Testis (tissue), 3 donors: ENCODE measurements around the gene PDP2. TPM values are rescaled to one million over a fixed set of nuclear protein-coding genes. Genes with fewer than 3 reads are reported as not detected.

Experiments used
- DNase-seq: peaks from one replicate; pipeline ENCODE4 v3.0.0-alpha.2; 2019
- H3K27ac ChIP-seq, 2 donors: fragments of 200-600 bp; sonication (generic); one replicate each; pipeline ENCODE4 v1.5.1; 2019
- H3K27me3 ChIP-seq: fragments of 200-600 bp; sonication (generic); one replicate; pipeline ENCODE4 v1.5.1; 2019
- H3K36me3 ChIP-seq: fragments of 200-600 bp; sonication (generic); one replicate; pipeline ENCODE4 v1.5.1; 2017; ENCODE audit warnings: low read depth; ENCODE audit errors: missing control alignments
- H3K4me1 ChIP-seq: fragments of 200-600 bp; sonication (generic); one replicate; pipeline ENCODE4 v1.5.1; 2019
- H3K4me3 ChIP-seq, 2 donors: fragments of 200-600 bp; sonication (generic); one replicate each; pipeline ENCODE4 v1.5.1; 2017 to 2019
- H3K9me3 ChIP-seq: fragments of 200-600 bp; sonication (generic); one replicate; pipeline ENCODE4 v1.5.1; 2017
- POLR2A ChIP-seq: fragments of 450-650 bp; IDR thresholded peaks from one replicate; pipeline ENCODE4 v1.6.1; 2017; ENCODE audit warnings: antibody characterized with exemption, mild to moderate bottlenecking, moderate library complexity
- WGBS, 2 donors: methylation state at CpG; one replicate each; pipeline ENCODE4 v1.1.5; 2018; 5-methylcytosine and 5-hydroxymethylcytosine counted together
- intact Hi-C: fragments of 100-400 bp; cut with DNase I; formaldehyde crosslinking; loops from one replicate; pipeline ENCODE4 v1.15.1; 2023; ENCODE audit warnings: low total_unique reads
- polyA plus RNA-seq: library from polyadenylated mRNA; stranded (reverse); fragments of 350-450 nt; fragmentation: Illumina TruSeq; extraction: RNeasy Lipid Tissue Mini Kit (QIAGEN cat#74804); gene quantifications from one replicate; pipeline ENCODE4 v1.2.3, GENCODE V29; 2014; ENCODE audit warnings: low read depth, low replicate concordance; ENCODE audit not compliant: insufficient read depth
- total RNA-seq, 2 donors: library from RNA; depleted of rRNA; stranded (reverse); fragments of >200 nt; gene quantifications; one replicate each; pipeline ENCODE4 v1.2.3, GENCODE V29; 2016
- TF ChIP-seq, protein P1 (sequence below), 3 experiments: fragments of 450-650 bp in 2 of 3; fragments of 200-600 bp in 1 of 3; sonication (generic) in 1 of 3; IDR thresholded peaks; one replicate each; pipeline ENCODE4 v1.5.1; 2016 to 2019; ENCODE audit warnings: antibody characterized with exemption in 3 of 3, mild to moderate bottlenecking in 2 of 3, moderate library complexity in 1 of 3

Gene PDP2
- total and polyA plus RNA-seq, 3 donors from 2014 or later = 14.0 to 23.9 (median 22.9) TPM

DNA sequence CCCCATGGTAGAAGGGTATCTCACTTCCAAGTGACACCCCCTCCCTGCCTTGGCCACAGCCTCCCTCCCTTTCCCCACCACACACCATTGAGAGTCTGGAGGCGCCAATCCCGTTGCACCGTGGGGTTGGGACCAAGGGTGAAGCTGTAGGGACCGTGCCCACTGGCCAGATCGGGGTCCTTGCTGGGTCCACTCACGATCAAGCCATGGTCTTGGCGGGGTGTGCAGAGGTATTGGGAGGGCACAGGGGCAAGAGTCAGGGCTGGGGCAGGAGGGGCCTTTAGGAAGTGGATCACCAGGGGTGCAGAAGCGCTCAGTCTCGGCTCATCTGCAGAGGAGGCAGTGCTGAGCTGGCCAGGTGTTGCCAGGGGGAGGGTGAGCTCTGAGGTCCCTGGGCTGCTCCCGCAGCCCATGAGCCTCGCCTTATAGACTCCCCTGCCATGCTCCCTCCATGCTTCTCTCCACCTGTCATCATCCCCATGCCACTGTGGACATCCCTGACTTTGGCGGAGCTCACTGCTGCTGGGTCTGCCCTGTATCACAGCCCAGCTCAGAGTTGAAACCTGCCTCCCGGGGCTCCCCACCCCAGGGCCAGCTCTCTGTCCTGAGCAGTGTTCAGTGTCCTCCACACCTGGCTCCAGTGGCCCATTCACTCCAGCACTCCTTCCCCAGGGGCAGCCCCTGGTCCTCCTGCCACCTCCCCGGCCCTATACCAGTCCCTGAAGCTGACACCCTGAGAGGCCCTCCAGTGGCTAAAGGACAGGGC lies 30.0 kb downstream of the PDP2 start:
- intact Hi-C loops = no loop called here
- no peak overlapping the region for H3K27ac ChIP-seq
- TF ChIP-seq POLR2A = no peak
- TF ChIP-seq, protein P1, sequence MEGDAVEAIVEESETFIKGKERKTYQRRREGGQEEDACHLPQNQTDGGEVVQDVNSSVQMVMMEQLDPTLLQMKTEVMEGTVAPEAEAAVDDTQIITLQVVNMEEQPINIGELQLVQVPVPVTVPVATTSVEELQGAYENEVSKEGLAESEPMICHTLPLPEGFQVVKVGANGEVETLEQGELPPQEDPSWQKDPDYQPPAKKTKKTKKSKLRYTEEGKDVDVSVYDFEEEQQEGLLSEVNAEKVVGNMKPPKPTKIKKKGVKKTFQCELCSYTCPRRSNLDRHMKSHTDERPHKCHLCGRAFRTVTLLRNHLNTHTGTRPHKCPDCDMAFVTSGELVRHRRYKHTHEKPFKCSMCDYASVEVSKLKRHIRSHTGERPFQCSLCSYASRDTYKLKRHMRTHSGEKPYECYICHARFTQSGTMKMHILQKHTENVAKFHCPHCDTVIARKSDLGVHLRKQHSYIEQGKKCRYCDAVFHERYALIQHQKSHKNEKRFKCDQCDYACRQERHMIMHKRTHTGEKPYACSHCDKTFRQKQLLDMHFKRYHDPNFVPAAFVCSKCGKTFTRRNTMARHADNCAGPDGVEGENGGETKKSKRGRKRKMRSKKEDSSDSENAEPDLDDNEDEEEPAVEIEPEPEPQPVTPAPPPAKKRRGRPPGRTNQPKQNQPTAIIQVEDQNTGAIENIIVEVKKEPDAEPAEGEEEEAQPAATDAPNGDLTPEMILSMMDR (IDR thresholded peaks at IDR 0.05) = no peak
- H3K4me1 ChIP-seq = peaks cover 14% of the 10 kb centered on the region
- DNase-seq = no peak
- no peak overlapping the region for H3K4me3 ChIP-seq
- no peaks in the 10 kb centered on the region for H3K36me3 ChIP-seq
- no peaks in the 10 kb centered on the region for H3K9me3 ChIP-seq
- WGBS, 2 donors = 88 to 94% methylated on average over 3 to 12 of the region's 14 CpGs
- H3K27me3 ChIP-seq = no peaks in the 10 kb centered on the region

DNA sequence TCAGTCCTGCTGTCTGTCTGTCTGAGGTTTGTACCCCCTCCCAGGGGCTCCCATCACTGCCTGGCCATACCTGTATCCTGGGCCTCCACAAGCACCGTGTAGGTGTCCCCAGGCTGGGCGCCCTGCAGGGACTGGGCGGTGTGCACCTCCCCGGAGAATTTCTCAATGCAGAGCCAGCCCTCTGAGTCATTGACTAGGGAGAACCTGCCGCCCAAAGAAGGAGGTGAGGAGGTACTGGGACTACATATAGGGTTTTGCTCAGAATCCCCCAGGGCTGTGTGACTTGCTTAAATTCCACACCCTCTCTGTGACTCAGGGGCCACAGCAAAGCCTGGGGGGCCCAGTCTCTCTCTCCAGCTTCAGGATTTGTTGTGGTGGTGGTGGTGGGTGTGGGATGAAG lies 30.8 kb downstream of the PDP2 start:
- WGBS, 2 donors = 80 to 84% methylated on average over 1 to 5 of the region's 5 CpGs
- TF ChIP-seq, protein P1 (IDR thresholded peaks at IDR 0.05) = no peak
- TF ChIP-seq POLR2A = no peak
- H3K27ac ChIP-seq = no peak overlapping the region
- no peaks in the 10 kb centered on the region for H3K27me3 ChIP-seq
- DNase-seq = no peak
- H3K36me3 ChIP-seq = no peaks in the 10 kb centered on the region
- intact Hi-C loops = no loop called here
- H3K9me3 ChIP-seq = no peaks in the 10 kb centered on the region
- H3K4me1 ChIP-seq = peaks cover 6% of the 10 kb centered on the region
- no peak overlapping the region for H3K4me3 ChIP-seq

DNA sequence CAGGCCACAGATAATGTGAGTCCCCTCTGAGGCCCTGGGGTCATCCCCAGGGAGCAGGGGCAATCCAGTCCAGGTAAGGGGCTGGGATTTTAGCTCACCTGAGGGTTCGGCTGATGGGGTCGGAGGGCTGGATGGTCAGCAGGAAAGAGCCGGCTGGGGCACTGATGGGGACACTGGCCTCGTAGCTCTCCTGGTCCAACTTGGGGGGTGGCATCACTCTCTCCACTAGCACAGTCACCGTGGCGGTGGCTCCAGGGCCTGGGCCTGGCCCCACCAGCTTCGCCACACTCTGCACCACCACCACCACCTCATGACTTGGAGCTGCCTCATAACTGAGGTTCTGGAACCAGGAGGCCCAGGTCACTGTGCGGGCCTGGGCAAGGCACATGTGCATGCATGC lies 31.5 kb downstream of the PDP2 start:
- TF ChIP-seq, protein P1 (IDR thresholded peaks at IDR 0.05) = no peak
- no peak for TF ChIP-seq POLR2A
- 94 to 97% methylated on average over 4 to 7 of the region's 8 CpGs for WGBS, 2 donors
- Histone ChIP-seq H3K4me3 (no peak overlapping the region), H3K9me3 (no peaks in the 10 kb centered on the region), H3K27ac (no peak overlapping the region), H3K4me1 (peaks cover 5% of the 10 kb centered on the region), H3K27me3 (no peaks in the 10 kb centered on the region), H3K36me3 (no peaks in the 10 kb centered on the region)
- no peak for DNase-seq
- intact Hi-C loops = no loop called here

DNA sequence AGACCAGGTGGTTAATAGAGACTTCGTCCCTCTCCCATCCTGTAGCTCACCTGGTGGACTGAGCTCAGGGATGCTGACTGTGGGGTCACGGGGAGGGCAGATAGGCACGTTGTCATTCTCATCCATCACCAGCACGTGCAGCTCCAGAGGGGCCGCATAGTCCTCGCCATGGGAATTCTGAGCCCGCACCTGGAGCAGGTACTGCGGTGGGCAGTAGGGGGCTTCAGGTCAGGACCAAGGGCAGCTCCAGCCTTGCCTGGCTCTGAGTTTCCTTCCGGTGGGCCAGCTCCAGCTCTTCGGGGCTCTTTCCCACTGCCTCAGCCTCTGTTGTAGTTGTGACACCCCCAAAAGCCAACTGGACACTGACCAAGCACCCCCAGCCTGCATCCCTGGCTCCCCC lies 32.8 kb downstream of the PDP2 start:
- no peak overlapping the region for H3K4me3 ChIP-seq
- no peaks in the 10 kb centered on the region for H3K27me3 ChIP-seq
- TF ChIP-seq, protein P1 (IDR thresholded peaks at IDR 0.05) = no peak
- TF ChIP-seq POLR2A = no peak
- H3K36me3 ChIP-seq = no peaks in the 10 kb centered on the region
- H3K27ac ChIP-seq = no peak overlapping the region
- DNase-seq = no peak
- H3K4me1 ChIP-seq = no peaks in the 10 kb centered on the region
- intact Hi-C loops = no loop called here
- 64% methylated on average over 10 of the region's 10 CpGs; no CpG with 5 or more reads in 1 of the 2 donors for WGBS, 2 donors
- H3K9me3 ChIP-seq = no peaks in the 10 kb centered on the region

DNA sequence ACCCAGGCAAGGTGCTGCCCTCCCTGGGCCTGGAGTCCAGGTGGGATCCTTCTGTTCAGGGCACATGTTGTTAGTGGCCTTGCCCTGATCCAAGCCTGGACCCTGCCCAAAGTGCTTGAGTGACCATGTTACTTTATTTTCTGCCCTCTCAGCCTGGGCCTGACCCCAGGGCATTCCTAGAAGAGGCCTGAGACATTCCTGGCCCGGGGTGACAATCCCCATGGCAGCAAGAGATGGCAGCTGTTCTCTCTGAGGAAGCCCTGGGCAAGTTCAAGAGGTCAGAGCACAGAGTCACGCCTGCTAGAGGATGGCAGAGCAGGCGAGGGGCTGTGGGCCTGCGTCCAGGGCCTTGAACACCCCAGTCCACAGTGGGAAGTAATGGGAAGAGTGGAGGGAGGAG lies 33.4 kb downstream of the PDP2 start:
- Histone ChIP-seq H3K36me3 (no peaks in the 10 kb centered on the region), H3K4me3 (no peak overlapping the region), H3K4me1 (no peaks in the 10 kb centered on the region), H3K9me3 (no peaks in the 10 kb centered on the region), H3K27ac (no peak overlapping the region), H3K27me3 (no peaks in the 10 kb centered on the region)
- intact Hi-C loops = no loop called here
- TF ChIP-seq, protein P1 (IDR thresholded peaks at IDR 0.05) = no peak
- no peak for TF ChIP-seq POLR2A
- 86 to 87% methylated on average over 4 of the region's 4 CpGs for WGBS, 2 donors
- no peak for DNase-seq
